MM.1S (cell line): ENCODE measurements around the gene SUSD3.

Source experiments
- EZH2 ChIP-seq: fragments of 300-600 bp; sonication (generic); optimal IDR thresholded peaks from 2 replicates; pipeline ENCODE3; 2017; ENCODE audit warnings: low read depth, mild to moderate bottlenecking, antibody characterized with exemption, low read length, mixed read lengths
- TF ChIP-seq, protein P1 (sequence below): fragments of 300-600 bp; sonication (generic); IDR thresholded peaks from 2 replicates; pipeline ENCODE4 v1.5.1; 2016; ENCODE audit warnings: antibody characterized with exemption, low read length, mixed read lengths

DNA sequence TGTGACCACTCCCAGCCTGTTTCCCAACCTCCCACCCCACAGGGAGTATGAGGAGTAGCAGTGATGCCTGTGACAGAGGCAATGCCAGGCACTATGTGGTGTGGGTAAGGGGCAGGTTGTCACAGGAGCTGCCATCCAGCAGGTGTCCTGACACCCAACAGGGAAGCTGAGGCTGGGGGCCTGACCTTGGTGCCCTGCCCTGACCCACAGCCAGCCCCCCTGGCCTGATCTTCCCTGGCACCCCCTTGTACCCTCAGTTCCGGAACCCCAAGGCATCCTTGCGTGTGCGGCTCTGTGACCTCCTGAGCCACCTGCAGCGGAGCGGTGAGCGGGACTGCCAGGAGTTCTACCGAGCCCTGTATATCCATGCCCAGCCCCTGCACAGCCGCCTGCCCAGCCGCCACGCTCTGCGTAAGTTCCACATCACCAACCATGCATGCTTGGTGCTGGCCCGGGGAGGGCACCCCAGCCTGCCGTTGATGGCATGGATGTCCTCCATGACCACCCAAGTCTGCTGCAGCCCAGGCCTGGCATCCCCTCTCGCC lies 51.9 kb downstream of the SUSD3 start:
- no peak for TF ChIP-seq EZH2
- TF ChIP-seq, protein P1, sequence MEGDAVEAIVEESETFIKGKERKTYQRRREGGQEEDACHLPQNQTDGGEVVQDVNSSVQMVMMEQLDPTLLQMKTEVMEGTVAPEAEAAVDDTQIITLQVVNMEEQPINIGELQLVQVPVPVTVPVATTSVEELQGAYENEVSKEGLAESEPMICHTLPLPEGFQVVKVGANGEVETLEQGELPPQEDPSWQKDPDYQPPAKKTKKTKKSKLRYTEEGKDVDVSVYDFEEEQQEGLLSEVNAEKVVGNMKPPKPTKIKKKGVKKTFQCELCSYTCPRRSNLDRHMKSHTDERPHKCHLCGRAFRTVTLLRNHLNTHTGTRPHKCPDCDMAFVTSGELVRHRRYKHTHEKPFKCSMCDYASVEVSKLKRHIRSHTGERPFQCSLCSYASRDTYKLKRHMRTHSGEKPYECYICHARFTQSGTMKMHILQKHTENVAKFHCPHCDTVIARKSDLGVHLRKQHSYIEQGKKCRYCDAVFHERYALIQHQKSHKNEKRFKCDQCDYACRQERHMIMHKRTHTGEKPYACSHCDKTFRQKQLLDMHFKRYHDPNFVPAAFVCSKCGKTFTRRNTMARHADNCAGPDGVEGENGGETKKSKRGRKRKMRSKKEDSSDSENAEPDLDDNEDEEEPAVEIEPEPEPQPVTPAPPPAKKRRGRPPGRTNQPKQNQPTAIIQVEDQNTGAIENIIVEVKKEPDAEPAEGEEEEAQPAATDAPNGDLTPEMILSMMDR = no peak
